Measurements from ENCODE around the gene BCL3.

DNA sequence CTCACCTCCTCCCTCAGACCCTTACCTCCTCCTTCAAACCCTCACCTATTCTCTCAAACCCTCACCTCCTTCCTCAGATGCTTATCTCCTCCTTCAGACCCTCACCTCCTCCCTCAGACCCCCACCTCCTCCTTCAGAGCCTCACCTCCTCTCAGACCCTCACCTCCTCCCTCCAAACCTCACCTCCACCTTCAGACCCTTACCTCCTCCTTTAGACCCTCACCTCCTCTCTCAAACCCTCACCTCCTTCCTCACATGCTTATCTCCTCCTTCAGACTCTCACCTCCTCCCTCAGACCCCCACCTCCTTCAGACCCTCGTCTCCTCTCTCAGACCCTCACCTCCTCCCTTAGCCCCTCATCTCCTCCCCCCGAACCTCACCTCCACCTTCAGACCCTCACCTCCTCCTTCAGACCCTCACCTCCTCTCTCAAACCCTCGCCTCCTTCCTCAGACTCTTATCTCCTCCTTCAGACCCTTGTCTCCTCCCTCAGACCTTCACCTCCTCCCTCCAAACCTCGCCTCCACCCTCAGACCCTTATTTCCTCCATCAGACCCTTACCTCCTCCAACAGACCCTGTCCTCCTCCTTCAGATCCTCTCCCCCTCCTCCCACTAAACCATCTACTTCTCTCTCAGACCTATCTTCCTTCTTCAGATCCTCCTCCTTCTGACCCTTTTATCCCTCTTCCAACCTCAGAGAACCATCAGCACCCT is 2.5 kb upstream of the BCL3 start:
- TF ChIP-seq, protein P1, sequence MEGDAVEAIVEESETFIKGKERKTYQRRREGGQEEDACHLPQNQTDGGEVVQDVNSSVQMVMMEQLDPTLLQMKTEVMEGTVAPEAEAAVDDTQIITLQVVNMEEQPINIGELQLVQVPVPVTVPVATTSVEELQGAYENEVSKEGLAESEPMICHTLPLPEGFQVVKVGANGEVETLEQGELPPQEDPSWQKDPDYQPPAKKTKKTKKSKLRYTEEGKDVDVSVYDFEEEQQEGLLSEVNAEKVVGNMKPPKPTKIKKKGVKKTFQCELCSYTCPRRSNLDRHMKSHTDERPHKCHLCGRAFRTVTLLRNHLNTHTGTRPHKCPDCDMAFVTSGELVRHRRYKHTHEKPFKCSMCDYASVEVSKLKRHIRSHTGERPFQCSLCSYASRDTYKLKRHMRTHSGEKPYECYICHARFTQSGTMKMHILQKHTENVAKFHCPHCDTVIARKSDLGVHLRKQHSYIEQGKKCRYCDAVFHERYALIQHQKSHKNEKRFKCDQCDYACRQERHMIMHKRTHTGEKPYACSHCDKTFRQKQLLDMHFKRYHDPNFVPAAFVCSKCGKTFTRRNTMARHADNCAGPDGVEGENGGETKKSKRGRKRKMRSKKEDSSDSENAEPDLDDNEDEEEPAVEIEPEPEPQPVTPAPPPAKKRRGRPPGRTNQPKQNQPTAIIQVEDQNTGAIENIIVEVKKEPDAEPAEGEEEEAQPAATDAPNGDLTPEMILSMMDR (conservative IDR thresholded peaks at IDR 0.05): no peak
- no peak for TF ChIP-seq ZFX (IDR thresholded peaks at IDR 0.05)

All from C4-2B (cell line).